Measurements from ENCODE around the gene SECISBP2. TPM values are rescaled to one million over a fixed set of nuclear protein-coding genes. Genes with fewer than 3 reads are reported as not detected.
A peak's percentile ranks its signal among the peaks of the same experiment; 100 is the strongest.
"Not testable (repeated sequence)": the region's sequence is repeated elsewhere in the genome, so short reads cannot be mapped to it uniquely, and the experiment has no call there.

The SECISBP2 gene
- total RNA-seq, 1 donor from 2014 or later, result 30.0 TPM

DNA sequence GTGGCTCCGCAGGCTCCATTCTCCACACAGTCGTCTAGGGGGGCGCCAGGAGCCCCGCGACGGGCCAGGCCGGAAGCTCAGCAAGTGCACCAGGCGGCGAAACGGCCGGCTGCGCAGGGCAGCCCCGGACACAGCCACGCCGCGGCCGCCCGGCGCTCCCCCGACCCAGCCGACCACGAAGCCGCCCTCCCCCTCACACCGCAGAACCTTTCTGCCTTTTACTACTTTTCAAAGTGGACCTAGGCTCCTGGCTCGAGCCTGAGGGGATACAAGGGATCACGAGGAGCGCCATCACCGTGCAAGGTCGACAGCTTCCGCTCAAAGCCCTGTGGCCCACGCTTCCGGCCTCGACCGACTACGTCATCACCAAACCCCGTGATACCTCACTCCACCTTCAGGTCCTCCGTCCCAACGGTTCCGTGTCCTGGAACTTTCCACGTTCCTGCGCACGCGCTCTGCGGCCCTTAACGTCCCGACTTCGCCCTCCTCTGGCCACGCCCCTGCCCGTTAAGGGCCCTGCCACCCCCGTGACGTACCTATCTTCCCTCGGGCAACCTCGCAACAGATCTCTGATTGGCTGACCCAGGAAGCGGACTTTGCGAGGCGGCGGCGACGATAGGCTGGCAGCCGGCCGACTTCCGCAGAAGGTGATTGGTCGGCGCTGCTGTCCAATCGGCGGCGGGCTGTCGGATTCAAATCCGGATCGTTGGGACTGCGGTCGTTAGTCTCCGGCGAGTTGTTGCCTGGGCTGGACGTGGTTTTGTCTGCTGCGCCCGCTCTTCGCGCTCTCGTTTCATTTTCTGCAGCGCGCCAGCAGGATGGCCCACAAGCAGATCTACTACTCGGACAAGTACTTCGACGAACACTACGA is 7.6 kb upstream of the SECISBP2 start, which contains the start of gene CKS2:
Gene CKS2, plus strand, starts transcription at position 721 of the 871 bp plus-strand sequence. Its CDS starts 98 bp downstream, at position 819.
- peak; percentile 100 for DNase-seq

DNA sequence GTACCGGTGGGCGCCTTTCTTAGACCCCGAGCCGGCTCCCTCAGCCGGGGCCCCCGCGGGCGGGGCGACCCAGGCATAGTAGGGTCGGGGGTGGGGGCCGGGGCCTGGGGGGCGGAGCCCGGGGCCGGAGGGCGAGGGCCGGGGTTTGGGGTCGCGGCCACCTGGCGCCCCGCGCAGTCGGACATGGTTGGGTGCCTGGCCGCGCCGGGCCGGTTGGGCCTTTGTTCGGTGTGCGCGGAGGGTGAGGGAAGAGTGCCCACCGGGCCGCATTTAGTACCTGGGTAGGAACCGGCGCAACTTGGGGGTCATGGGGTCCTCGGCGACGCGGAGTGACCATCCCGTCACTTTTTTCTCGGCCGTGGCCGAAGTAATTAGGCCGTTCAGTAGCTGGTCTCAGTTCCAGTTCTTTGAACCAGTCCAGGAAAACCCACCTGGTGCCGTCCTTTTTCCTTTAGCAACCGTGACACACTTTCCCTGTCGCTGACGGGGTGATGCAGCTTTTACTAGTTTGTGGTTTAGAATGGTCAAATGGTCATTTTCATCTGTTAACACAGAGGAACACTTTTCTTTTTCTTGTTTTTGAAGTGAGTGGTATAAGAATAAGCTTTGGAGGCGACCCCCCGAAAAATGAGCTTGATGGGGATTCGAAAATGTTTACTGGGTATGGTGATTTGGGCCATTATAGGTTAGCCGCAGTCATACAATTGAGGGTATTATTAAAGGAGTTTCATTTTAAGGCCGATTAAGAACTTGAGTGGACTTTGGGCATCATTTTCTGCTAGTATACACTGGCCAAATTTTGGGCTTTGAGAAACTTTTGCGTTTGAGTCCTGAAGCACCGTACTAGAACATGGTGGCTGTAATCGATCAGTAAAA is 6.7 kb upstream of the SECISBP2 start:
- DNase-seq, result peak; percentile 35

DNA sequence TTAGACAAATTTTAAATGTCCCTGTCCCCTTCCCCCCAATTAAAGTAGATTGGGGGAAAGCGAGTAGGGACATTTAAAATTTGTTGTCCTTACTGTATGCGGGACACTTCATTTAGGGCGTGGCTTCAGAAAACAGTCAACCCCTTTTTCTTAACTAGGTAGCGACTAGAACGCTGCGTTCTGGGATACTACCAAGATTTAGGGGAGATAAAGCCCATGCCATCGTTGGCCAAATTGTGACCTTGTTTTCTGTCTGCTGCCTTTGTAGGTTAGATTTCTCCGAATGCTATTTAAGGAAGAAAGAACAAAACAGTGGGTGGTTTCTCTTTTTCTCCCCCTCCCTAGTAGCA is 6.1 kb upstream of the SECISBP2 start:
- DNase-seq, result peak; percentile 46

GRCh38 chr9:89313842-89314241 is 4.5 kb upstream of the SECISBP2 start:
- peak; percentile 15 for DNase-seq

DNA sequence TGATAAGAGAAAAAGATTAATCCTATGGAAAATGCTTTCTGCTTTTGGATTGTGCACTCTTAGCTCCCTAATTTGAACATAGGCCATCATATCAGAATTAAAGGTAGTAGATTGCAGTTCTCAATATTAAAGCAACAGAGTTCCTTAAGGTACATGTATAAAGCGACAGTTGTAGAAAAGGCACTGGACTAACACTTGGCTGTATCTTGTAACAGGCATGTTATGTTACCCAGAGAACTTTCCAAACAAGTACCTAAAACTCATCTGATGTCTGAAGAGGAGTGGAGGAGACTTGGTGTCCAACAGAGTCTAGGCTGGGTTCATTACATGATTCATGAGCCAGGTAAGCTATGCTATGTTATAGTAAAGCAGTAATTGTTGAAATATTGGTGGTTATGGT is 3.3 kb upstream of the SECISBP2 start:
- DNase-seq, result no peak

GRCh38 chr9:89315482-89315881 is 2.8 kb upstream of the SECISBP2 start:
- DNase-seq, result no peak

- no peak for DNase-seq
Measured at GRCh38 chr9:89317282-89317681, 1.0 kb upstream of the SECISBP2 start.

DNA sequence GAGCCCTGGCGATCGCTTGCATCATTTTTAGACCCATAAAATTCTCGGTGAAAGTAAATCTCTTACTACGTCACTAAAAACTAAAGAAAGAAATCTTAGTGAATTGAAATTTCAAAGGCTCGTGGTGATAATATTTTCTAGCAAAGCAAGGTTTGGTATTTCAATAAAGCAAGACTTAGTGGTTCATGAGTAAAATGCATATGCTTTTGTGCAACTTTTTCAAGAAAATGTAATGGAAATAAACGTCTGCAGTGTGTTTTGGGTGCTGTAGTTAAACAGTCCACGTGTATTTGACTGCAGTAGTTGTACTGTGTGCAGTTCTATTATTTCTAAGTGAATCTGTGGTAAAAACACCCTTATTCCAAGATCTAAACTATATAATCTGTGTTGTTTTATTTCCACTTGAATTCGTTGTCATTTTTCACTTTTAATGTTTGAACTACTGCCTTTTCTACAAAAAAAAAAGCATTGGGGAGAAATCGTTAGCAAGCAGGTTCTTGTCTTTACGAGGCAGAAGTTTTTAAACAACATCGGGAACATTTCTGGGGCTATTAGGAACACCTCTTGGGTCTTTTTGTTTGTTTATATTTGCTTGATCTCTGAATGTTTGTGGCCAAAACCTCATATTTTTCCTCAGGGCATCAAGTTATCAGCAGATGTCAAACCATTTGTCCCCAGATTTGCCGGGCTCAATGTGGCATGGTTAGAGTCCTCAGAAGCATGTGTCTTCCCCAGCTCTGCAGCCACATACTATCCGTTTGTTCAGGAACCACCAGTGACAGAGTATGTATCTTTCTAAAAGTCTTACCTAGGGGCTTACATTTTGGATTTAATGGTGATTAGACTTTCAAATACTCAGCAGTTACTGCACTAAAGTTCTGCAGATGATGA is 960 bp downstream of the SECISBP2 start:
- DNase-seq, result peak; percentile 8

GRCh38 chr9:89323390-89323789 is 5.1 kb downstream of the SECISBP2 start:
- no peak for DNase-seq

DNA sequence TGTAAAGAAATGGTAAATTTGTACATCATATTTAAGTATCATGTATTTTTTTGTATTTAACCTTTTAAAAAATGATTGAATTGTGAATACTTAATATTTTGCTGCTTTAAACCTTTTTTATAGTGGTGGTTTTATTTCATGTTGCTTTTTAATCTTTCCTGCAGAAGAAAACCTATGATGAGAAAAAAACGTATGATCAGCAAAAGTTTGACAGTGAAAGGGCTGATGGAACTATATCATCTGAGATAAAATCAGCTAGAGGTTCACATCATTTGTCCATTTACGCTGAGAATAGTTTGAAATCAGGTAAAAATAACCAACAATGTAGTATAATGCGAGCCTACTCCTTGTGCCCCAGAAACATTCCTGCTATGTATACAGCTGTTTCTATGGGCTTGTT is 7.4 kb downstream of the SECISBP2 start:
- no peak for DNase-seq

- peak; percentile 44 for DNase-seq
Measured at GRCh38 chr9:89328064-89328463, 9.8 kb downstream of the SECISBP2 start.

GRCh38 chr9:89329917-89330316 is 11.6 kb downstream of the SECISBP2 start:
- DNase-seq, result no peak

DNA sequence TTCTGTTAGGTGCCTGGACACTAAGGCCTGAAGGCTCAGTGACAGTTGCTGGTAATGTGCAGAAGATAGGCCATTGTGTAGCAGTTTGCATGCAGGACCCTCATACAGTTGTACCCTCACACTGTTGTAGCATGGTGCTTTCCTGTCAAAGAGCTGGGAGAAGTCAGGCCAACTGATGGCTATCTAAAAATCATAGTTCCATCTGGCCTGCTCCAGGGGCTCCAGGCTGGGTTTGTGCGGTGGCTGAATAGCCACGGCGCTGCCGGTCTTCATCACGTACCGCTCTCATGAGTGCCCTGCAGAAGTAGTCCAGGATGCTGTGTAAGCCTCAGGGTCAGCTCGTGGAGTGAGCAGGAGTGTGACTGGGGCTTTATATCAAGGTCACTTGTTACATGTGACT is 12.2 kb downstream of the SECISBP2 start:
- no peak for DNase-seq

DNA sequence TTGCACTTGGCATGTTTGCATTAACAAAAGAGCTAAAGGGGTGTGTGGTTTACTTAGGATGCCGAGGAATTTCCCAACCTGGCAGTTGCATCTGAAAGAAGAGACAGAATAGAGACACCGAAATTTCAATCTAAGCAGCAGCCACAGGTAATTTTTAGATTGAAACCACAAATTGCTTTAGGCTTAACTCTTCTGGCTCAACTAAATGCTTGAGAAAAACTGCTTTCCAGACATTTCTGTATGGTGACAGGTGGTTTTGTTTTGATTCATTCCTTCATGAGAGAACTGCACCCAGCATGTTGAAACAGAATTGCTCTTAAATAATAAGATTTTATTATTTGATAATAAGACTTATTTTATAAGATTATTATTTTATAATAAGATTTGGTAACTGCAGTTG is 21.5 kb downstream of the SECISBP2 start:
- no peak for DNase-seq

GRCh38 chr9:89340332-89340731 is 22.0 kb downstream of the SECISBP2 start:
- DNase-seq, result no peak

GRCh38 chr9:89342213-89342612 is 23.9 kb downstream of the SECISBP2 start:
- DNase-seq, result no peak

GRCh38 chr9:89342948-89343347 is 24.6 kb downstream of the SECISBP2 start:
- DNase-seq, result no peak

- not testable (repeated sequence) for DNase-seq
Measured at GRCh38 chr9:89343812-89344211, 25.5 kb downstream of the SECISBP2 start.

DNA sequence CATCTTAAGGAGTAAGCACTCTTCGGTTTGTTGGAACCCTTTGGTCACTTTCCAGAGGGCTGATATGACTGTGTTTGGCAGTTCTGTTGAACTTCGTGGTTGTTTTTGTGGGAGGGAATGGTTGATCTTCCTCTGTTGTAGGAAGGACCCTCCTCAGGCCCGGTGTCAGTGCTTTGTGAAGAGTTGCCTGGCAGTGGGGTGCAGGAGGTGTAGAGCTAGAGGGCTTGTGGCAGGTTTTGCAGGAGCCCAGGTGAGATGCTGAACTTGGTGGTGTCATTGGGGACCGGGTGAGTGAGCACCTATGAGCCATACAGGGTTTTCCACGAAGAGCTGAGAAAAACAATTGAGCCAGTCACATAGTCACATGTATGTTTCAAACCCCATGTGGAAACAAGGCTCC is 27.2 kb downstream of the SECISBP2 start:
- DNase-seq, result no peak

GRCh38 chr9:89346696-89347095 is 28.4 kb downstream of the SECISBP2 start:
- no peak for DNase-seq

DNA sequence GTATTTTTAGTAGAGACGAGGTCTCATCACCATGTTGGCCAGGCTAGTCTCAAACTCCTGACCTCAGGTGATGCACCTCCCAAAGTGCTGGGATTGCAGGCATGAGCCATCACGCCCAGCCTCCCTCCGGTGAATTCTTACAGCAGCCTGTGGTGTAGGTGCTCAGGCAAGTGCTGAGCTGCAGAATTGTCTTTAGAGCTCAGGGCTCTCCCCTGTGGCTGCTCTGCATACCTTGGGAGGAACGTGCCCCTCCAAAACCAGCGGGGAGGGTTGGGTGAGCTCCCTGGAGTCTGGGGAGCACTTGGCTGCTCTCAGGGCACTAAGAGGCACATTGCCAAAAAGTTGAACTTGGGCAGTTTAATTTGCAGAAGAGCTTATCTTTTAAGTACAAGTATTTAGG is 29.4 kb downstream of the SECISBP2 start:
- no peak for DNase-seq

- DNase-seq, result no peak
Measured at GRCh38 chr9:89349607-89350006, 31.3 kb downstream of the SECISBP2 start.
